Measurements from ENCODE around the gene ADARB1. TPM values are rescaled to one million over a fixed set of nuclear protein-coding genes. Genes with fewer than 3 reads are reported as not detected.
"Not testable (repeated sequence)": the region's sequence is repeated elsewhere in the genome, so short reads cannot be mapped to it uniquely, and the experiment has no call there.

ADARB1 gene
- total RNA-seq, 2 experiments from 2014 or later, result 6.6 to 20.5 TPM

- H3K79me2 ChIP-seq (ENCODE audit: insufficient read depth, low read depth, low read length), result no peaks in the 10 kb centered on the region
- H2AFZ ChIP-seq (ENCODE audit: low read length), result no peak overlapping the region
- BruUV-seq (replicated peaks), result no TSS peak
- no peak overlapping the region for H3K4me3 ChIP-seq (ENCODE audit: low read depth, low read length, poor library complexity, severe bottlenecking)
- POLR2A ChIA-PET, result interaction anchor here (0.6 to 1.9 kb wide), 4 partner anchors 10 to 242 kb away, joined by 3 to 7 read pairs (median 4); no protein-coding TSS in a partner anchor
- H3K4me2 ChIP-seq (ENCODE audit: low read length), result no peak overlapping the region
- H3K4me1 ChIP-seq (ENCODE audit: insufficient read depth, low read length, poor library complexity, severe bottlenecking), result no peaks in the 10 kb centered on the region
- no peaks in the 10 kb centered on the region for H4K20me1 ChIP-seq (ENCODE audit: insufficient read depth, low read length)
- intact Hi-C loops (cut with micrococcal nuclease; ENCODE audit: unreplicated experiment), result no loop called here
- TF ChIP-seq EZH2phosphoT487 (IDR thresholded peaks at IDR 0.05; ENCODE audit: borderline replicate concordance, low read depth, low read length), result no peak
- TF ChIP-seq, protein P1, sequence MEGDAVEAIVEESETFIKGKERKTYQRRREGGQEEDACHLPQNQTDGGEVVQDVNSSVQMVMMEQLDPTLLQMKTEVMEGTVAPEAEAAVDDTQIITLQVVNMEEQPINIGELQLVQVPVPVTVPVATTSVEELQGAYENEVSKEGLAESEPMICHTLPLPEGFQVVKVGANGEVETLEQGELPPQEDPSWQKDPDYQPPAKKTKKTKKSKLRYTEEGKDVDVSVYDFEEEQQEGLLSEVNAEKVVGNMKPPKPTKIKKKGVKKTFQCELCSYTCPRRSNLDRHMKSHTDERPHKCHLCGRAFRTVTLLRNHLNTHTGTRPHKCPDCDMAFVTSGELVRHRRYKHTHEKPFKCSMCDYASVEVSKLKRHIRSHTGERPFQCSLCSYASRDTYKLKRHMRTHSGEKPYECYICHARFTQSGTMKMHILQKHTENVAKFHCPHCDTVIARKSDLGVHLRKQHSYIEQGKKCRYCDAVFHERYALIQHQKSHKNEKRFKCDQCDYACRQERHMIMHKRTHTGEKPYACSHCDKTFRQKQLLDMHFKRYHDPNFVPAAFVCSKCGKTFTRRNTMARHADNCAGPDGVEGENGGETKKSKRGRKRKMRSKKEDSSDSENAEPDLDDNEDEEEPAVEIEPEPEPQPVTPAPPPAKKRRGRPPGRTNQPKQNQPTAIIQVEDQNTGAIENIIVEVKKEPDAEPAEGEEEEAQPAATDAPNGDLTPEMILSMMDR (conservative IDR thresholded peaks at IDR 0.05; ENCODE audit: low read length), result peak; percentile 81
- H3K9me3 ChIP-seq (ENCODE audit: low read length), result no peaks in the 10 kb centered on the region
- no peak overlapping the region for H3K27ac ChIP-seq (ENCODE audit: low read depth, low read length, poor library complexity, severe bottlenecking)
- DNase-seq (ENCODE audit: low spot score), result peak; percentile 80
- H3K9me2 ChIP-seq (ENCODE audit: insufficient read depth, low read length), result no peaks in the 10 kb centered on the region
- CTCF ChIA-PET (ENCODE audit: unreplicated experiment), result interaction anchor here (0.6 to 1.9 kb wide), 4 partner anchors 10 to 434 kb away, joined by 3 to 12 read pairs (median 6); no protein-coding TSS in a partner anchor
- H3K36me3 ChIP-seq (ENCODE audit: insufficient read depth, low read length), result no peaks in the 10 kb centered on the region
Measured at GRCh38 chr21:45138199-45139002, 64.0 kb downstream of the ADARB1 start.

DNA sequence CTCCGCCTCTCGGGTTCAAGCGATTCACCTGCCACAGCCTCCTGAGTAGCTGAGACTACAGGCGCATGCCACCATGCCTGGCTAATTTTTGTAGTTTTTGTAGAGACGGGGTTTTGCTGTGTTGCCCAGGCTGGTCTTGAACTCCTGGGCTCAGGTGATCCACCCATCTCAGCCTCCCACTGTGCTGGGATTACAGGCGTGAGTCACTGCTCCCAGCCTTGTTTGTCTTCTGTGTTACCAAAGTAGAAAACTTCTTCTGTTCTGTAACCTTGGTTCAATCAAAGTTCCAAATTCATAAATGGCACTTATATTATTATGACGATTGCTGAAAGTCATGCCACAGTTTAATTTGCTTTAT is 64.6 kb downstream of the ADARB1 start:
- H3K79me2 ChIP-seq (ENCODE audit: insufficient read depth, low read depth, low read length); H3K9me2 ChIP-seq (ENCODE audit: insufficient read depth, low read length); H3K36me3 ChIP-seq (ENCODE audit: insufficient read depth, low read length); H2AFZ ChIP-seq (ENCODE audit: low read length); DNase-seq (ENCODE audit: low spot score); H4K20me1 ChIP-seq (ENCODE audit: insufficient read depth, low read length); H3K4me3 ChIP-seq (ENCODE audit: low read depth, low read length, poor library complexity, severe bottlenecking); H3K4me2 ChIP-seq (ENCODE audit: low read length); BruUV-seq (replicated peaks); H3K4me1 ChIP-seq (ENCODE audit: insufficient read depth, low read length, poor library complexity, severe bottlenecking); intact Hi-C loops (cut with micrococcal nuclease; ENCODE audit: unreplicated experiment); H3K9me3 ChIP-seq (ENCODE audit: low read length); H3K27ac ChIP-seq (ENCODE audit: low read depth, low read length, poor library complexity, severe bottlenecking): not testable (repeated sequence)
- CTCF ChIA-PET (ENCODE audit: unreplicated experiment), result interaction anchor here (1.6 kb wide), 1 partner anchor 11 kb away, joined by 12 read pairs; no protein-coding TSS in a partner anchor
- POLR2A ChIA-PET, result interaction anchor here (0.6 kb wide), 1 partner anchor 241 kb away, joined by 3 read pairs; no protein-coding TSS in a partner anchor

GRCh38 chr21:45139473-45139872 is 65.1 kb downstream of the ADARB1 start:
- Histone ChIP-seq H3K4me1 (ENCODE audit: insufficient read depth, low read length, poor library complexity, severe bottlenecking) (no peaks in the 10 kb centered on the region), H3K9me2 (ENCODE audit: insufficient read depth, low read length) (no peaks in the 10 kb centered on the region), H2AFZ (ENCODE audit: low read length) (no peak overlapping the region), H3K36me3 (ENCODE audit: insufficient read depth, low read length) (no peaks in the 10 kb centered on the region), H3K4me3 (ENCODE audit: low read depth, low read length, poor library complexity, severe bottlenecking) (no peak overlapping the region), H3K27ac (ENCODE audit: low read depth, low read length, poor library complexity, severe bottlenecking) (no peak overlapping the region), H3K9me3 (ENCODE audit: low read length) (no peaks in the 10 kb centered on the region), H3K4me2 (ENCODE audit: low read length) (no peak overlapping the region), H4K20me1 (ENCODE audit: insufficient read depth, low read length) (no peaks in the 10 kb centered on the region), H3K79me2 (ENCODE audit: insufficient read depth, low read depth, low read length) (no peaks in the 10 kb centered on the region)
- no TSS peak for BruUV-seq (replicated peaks)
- CTCF ChIA-PET (ENCODE audit: unreplicated experiment), result no interaction called here
- POLR2A ChIA-PET, result interaction anchor here (0.6 kb wide), 1 partner anchor 240 kb away, joined by 3 read pairs; no protein-coding TSS in a partner anchor
- TF ChIP-seq, protein P1 (conservative IDR thresholded peaks at IDR 0.05; ENCODE audit: low read length), result no peak
- no peak for TF ChIP-seq EZH2phosphoT487 (IDR thresholded peaks at IDR 0.05; ENCODE audit: borderline replicate concordance, low read depth, low read length)
- DNase-seq (ENCODE audit: low spot score), result no peak
- intact Hi-C loops (cut with micrococcal nuclease; ENCODE audit: unreplicated experiment), result no loop called here

Data from OCI-LY7 (cell line).